HepG2 (cell line): ENCODE results near the gene MFNG. TPM values are rescaled to one million over a fixed set of nuclear protein-coding genes. Genes with fewer than 3 reads are reported as not detected.

ENCODE experiments used
- ATAC-seq: fragments of 200-7000 bp; cut with Tn5 transposase; 3 replicates; pipeline ENCODE4 v1.9.1; 2020; ENCODE audit warnings: mild to moderate bottlenecking, moderate library complexity
- BruUV-seq: library from RNA; stranded (reverse); fragments of 400-500 nt; replicated peaks from 2 replicates; lab custom pipeline; 2021; lab: Mats Ljungman, UMichigan
- CTCF ChIA-PET: fragments of 300-600 bp; formaldehyde crosslinking; extraction: SDS; loops from one replicate; lab custom pipeline; 2021; ENCODE audit warnings: low total read pairs, inconsistent platforms, low intra/inter-chr PET ratio; lab: Yijun Ruan, JAX
- POLR2A ChIA-PET: fragments of 350-600 bp; sonication (Branson Sonifier 250); formaldehyde crosslinking; loops from one replicate; lab custom pipeline; 2020; ENCODE audit warnings: antibody characterized with exemption, inconsistent platforms; lab: Yijun Ruan, JAX
- DNase-seq: peaks from one replicate; pipeline ENCODE4 v3.0.0-alpha.2; 2015; ENCODE audit warnings: low spot score
- FAIRE-seq: peaks from 3 replicates; lab custom pipeline; 2011; peaks lifted over from hg19 to GRCh38; lab: Jason Lieb, UNC
- H2AFZ ChIP-seq: one replicate; pipeline ENCODE4 v1.6.1; 2011; ENCODE audit warnings: low read length, inconsistent platforms
- H3K27ac ChIP-seq: fragments of 300-600 bp; 3 replicates; pipeline ENCODE4 v1.8.0; 2011; ENCODE audit warnings: mixed run types, mild to moderate bottlenecking, mixed read lengths, low read length, inconsistent platforms; ENCODE audit not compliant: insufficient read depth; ENCODE audit errors: extremely low read length
- H3K27me3 ChIP-seq, 2 experiments: fragments of 200-600 bp in 1 of 2; 2 replicates in 1 of 2; 3 replicates in 1 of 2; pipeline versions ENCODE4 v1.6.0 to v1.8.0; 2011; ENCODE audit warnings: low read length in 2 of 2, mild to moderate bottlenecking in 2 of 2, moderate library complexity in 2 of 2, inconsistent platforms in 1 of 2; ENCODE audit not compliant: insufficient read depth in 2 of 2, control insufficient read depth in 1 of 2
- H3K36me3 ChIP-seq, 2 experiments: fragments of 200-600 bp in 1 of 2; replicated peaks in 1 of 2; 2 replicates in 1 of 2; 3 replicates in 1 of 2; pipeline versions ENCODE4 v1.5.1 to v1.8.0; 2011; ENCODE audit warnings: low read length in 2 of 2, inconsistent platforms in 1 of 2; ENCODE audit not compliant: insufficient read depth in 2 of 2, control insufficient read depth in 1 of 2
- H3K4me1 ChIP-seq: 2 replicates; pipeline ENCODE4 v1.5.1; 2012; ENCODE audit warnings: low read length, inconsistent platforms; ENCODE audit not compliant: insufficient read depth
- H3K4me2 ChIP-seq: 2 replicates; pipeline ENCODE4 v1.6.0; 2011; ENCODE audit warnings: low read depth, low read length, inconsistent platforms
- H3K4me3 ChIP-seq, 3 experiments: fragments of 200-600 bp in 1 of 3; sonication (generic), shearing (Covaris generic) in 1 of 3; replicated peaks in 1 of 3; 2 replicates each; pipeline ENCODE4 v1.5.1; 2011 to 2016; ENCODE audit warnings: low read length in 3 of 3, inconsistent platforms in 2 of 3, low read depth in 2 of 3, mild to moderate bottlenecking in 2 of 3, control low read depth in 1 of 3, mixed read lengths in 1 of 3; ENCODE audit not compliant: insufficient read depth in 1 of 3
- H3K79me2 ChIP-seq: one replicate; pipeline ENCODE4 v1.6.1; 2011; ENCODE audit warnings: low read length, inconsistent platforms; ENCODE audit not compliant: insufficient read depth
- H3K9ac ChIP-seq: 2 replicates; pipeline ENCODE4 v1.6.0; 2011; ENCODE audit warnings: mild to moderate bottlenecking, low read depth, low read length, inconsistent platforms; ENCODE audit not compliant: insufficient read depth
- H3K9me3 ChIP-seq: 2 replicates; pipeline ENCODE4 v1.5.1; 2012; ENCODE audit warnings: mild to moderate bottlenecking, low read length
- H4K20me1 ChIP-seq: 2 replicates; pipeline ENCODE4 v1.6.0; 2011; ENCODE audit warnings: inconsistent platforms, mild to moderate bottlenecking, low read length, moderate library complexity; ENCODE audit not compliant: insufficient read depth
- CSRNP1 ChIP-seq: sonication (generic); formaldehyde crosslinking; IDR thresholded peaks from 2 replicates; pipeline ENCODE4 v1.8.1; 2023; ENCODE audit warnings: mild to moderate bottlenecking, missing genetic modification reagents
- FOXA3 ChIP-seq: IDR thresholded peaks from 2 replicates; pipeline ENCODE4 v1.6.1; 2016; ENCODE audit warnings: missing genetic modification reagents, missing compliant biosample characterization
- GPN1 ChIP-seq: sonication (generic); formaldehyde crosslinking; IDR thresholded peaks from 2 replicates; pipeline ENCODE4 v1.5.1; 2020; ENCODE audit warnings: missing genetic modification reagents, borderline replicate concordance
- PLRG1 ChIP-seq: fragments of 450-650 bp; conservative IDR thresholded peaks from 2 replicates; pipeline ENCODE4 v1.6.1; 2016
- RERE ChIP-seq: IDR thresholded peaks from 2 replicates; pipeline ENCODE4 v1.6.1; 2016; ENCODE audit warnings: low read depth, missing genetic modification reagents, missing compliant biosample characterization
- ZFX ChIP-seq: sonication (generic); formaldehyde crosslinking; IDR thresholded peaks from 2 replicates; pipeline ENCODE4 v1.4.0; 2020; ENCODE audit warnings: mild to moderate bottlenecking, low read depth, missing genetic modification reagents, moderate library complexity
- ZNF143 ChIP-seq: sonication (generic); formaldehyde crosslinking; IDR thresholded peaks from 2 replicates; pipeline ENCODE4 v1.4.0; 2020; ENCODE audit warnings: missing genetic modification reagents
- ZNF33A ChIP-seq: sonication (generic); formaldehyde crosslinking; IDR thresholded peaks from 2 replicates; pipeline ENCODE4 v1.5.1; 2020; ENCODE audit warnings: missing genetic modification reagents, mild to moderate bottlenecking, moderate library complexity, borderline replicate concordance
- ZNF33B ChIP-seq: sonication (generic); formaldehyde crosslinking; IDR thresholded peaks from 2 replicates; pipeline ENCODE4 v1.5.1; 2020; ENCODE audit warnings: mild to moderate bottlenecking, missing genetic modification reagents
- ZNF451 ChIP-seq: sonication (generic); formaldehyde crosslinking; IDR thresholded peaks from 2 replicates; pipeline ENCODE4 v1.5.0; 2020; ENCODE audit warnings: mild to moderate bottlenecking, missing genetic modification reagents
- ZNF572 ChIP-seq: sonication (generic); formaldehyde crosslinking; IDR thresholded peaks from 2 replicates; pipeline ENCODE4 v1.5.1; 2020; ENCODE audit warnings: mild to moderate bottlenecking, missing genetic modification reagents
- ZNF580 ChIP-seq: IDR thresholded peaks from 2 replicates; pipeline ENCODE4 v1.6.1; 2016; ENCODE audit warnings: low read depth, borderline replicate concordance
- WGBS: methylation state at CpG from one replicate; pipeline ENCODE4 v1.1.6; 2017; ENCODE audit warnings: low lambda C conversion rate; 5-methylcytosine and 5-hydroxymethylcytosine counted together
- in situ Hi-C: cut with HindIII; loops from 2 replicates; pipeline ENCODE4 v1.10.0; 2017; ENCODE audit warnings: low pct_unique_long_range_greater_than_20kb; ENCODE audit not compliant: extremely low pct_ligation_motif_present
- intact Hi-C: fragments of 100-400 bp; cut with micrococcal nuclease; formaldehyde crosslinking; loops from one replicate; pipeline ENCODE4 v1.10.0; 2022; ENCODE audit not compliant: unreplicated experiment
- polyA plus RNA-seq, 8 experiments: library from polyadenylated mRNA; depleted of rRNA in 3 of 8; stranded (reverse) in 7 of 8; unstranded in 1 of 8; fragments of >200 nt; fragmentation: Illumina TruSeq in 4 of 8; extraction: Trizol in 4 of 8; gene quantifications; 2 replicates each; pipeline versions ENCODE4 v1.2.1 to v1.2.3, GENCODE V29; 2011 to 2016; ENCODE audit warnings: low read depth in 4 of 8, missing spikeins in 1 of 8, mixed read lengths in 1 of 8; ENCODE audit not compliant: insufficient read depth in 1 of 8
- total RNA-seq, 5 experiments: library from RNA; depleted of rRNA; stranded (reverse); fragments of >200 nt; fragmentation: Illumina TruSeq; extraction: Trizol; gene quantifications; 2 replicates each; pipeline ENCODE4 v1.2.3, GENCODE V29; 2016; ENCODE audit warnings: low read depth in 1 of 5
- TF ChIP-seq, protein P1 (sequence below): sonication (generic); formaldehyde crosslinking; IDR thresholded peaks from 2 replicates; pipeline ENCODE4 v1.8.0; 2022; ENCODE audit warnings: mild to moderate bottlenecking, missing genetic modification reagents, moderate library complexity

The MFNG gene
- total and polyA plus RNA-seq, 2 of the 13 experiments (the other 11 are each of a cell fraction or from before 2014, with no cell fraction given) = 1.0 to 11.7 TPM

- DNase-seq (peak; percentile 60), ATAC-seq (peak; percentile 90), FAIRE-seq (peak; percentile 68)
- no TSS peak for BruUV-seq
- no peaks in the 10 kb centered on the region for H3K36me3 ChIP-seq
- intact Hi-C loops (loop anchor here (1.0 to 5.0 kb wide), 2 partner anchors 140 to 190 kb away; no protein-coding TSS in a partner anchor), in situ Hi-C loops (loop anchor here (5.0 kb wide), 1 partner anchor 135 kb away; no protein-coding TSS in a partner anchor)
- peaks cover 0 to 2% of the 10 kb centered on the region in 2 experiments; a peak in 1 of 5 replicates for H3K27me3 ChIP-seq
- H3K9ac ChIP-seq = no peak overlapping the region
- H3K4me3 ChIP-seq = no peak overlapping the region
- no peaks in the 10 kb centered on the region for H3K79me2 ChIP-seq
- no peak overlapping the region for H3K4me2 ChIP-seq
- H3K9me3 ChIP-seq = no peaks in the 10 kb centered on the region
- H2AFZ ChIP-seq = no peak overlapping the region
- 33% methylated on average over 4 of the region's 4 CpGs for WGBS
- H3K4me1 ChIP-seq = peaks cover 23% of the 10 kb centered on the region
- H3K27ac ChIP-seq = no peak overlapping the region
- CTCF ChIA-PET = interaction anchor here (0.6 to 4.2 kb wide), 5 partner anchors 13 to 190 kb away, joined by 4 to 45 read pairs (median 8); no protein-coding TSS in a partner anchor
- peaks cover 4% of the 10 kb centered on the region; the same call in 1 of the 2 replicates for H4K20me1 ChIP-seq
- POLR2A ChIA-PET = no interaction called here
- TF ChIP-seq, protein P1, sequence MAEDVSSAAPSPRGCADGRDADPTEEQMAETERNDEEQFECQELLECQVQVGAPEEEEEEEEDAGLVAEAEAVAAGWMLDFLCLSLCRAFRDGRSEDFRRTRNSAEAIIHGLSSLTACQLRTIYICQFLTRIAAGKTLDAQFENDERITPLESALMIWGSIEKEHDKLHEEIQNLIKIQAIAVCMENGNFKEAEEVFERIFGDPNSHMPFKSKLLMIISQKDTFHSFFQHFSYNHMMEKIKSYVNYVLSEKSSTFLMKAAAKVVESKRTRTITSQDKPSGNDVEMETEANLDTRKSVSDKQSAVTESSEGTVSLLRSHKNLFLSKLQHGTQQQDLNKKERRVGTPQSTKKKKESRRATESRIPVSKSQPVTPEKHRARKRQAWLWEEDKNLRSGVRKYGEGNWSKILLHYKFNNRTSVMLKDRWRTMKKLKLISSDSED (CRISPR knock-in tag) = 0 out of 2 replicates have a peak, but pooled peaks have one; percentile 35
- TF ChIP-seq CSRNP1 = no peak
- peak; percentile 42; the same call in 1 of the 2 replicates for TF ChIP-seq ZFX (CRISPR knock-in tag)
- TF ChIP-seq ZNF451 (CRISPR knock-in tag) = no peak
- no peak for TF ChIP-seq RERE (CRISPR knock-in tag)
- peak; percentile 12; the same call in 1 of the 2 replicates for TF ChIP-seq ZNF572
- TF ChIP-seq ZNF580 (CRISPR knock-in tag) = peak; percentile 60; the same call in 1 of the 2 replicates
- TF ChIP-seq ZNF143 = no peak
- TF ChIP-seq GPN1 (CRISPR knock-in tag) = no peak
- TF ChIP-seq ZNF33B (CRISPR knock-in tag) = no peak
- TF ChIP-seq FOXA3 = peak; percentile 31; the same call in 1 of the 2 replicates
- TF ChIP-seq ZNF33A (CRISPR knock-in tag) = no peak
- TF ChIP-seq PLRG1 = no peak
Observed at GRCh38 chr22:37457093-37457893, 28.9 kb downstream of the MFNG start.
